NOMO-1 treated with dmso at 0.1 percent for 144 hours (cell line): ENCODE data around the gene HCFC1.

Experiments
- DNase-seq: peaks from one replicate; lab custom pipeline; 2025; ENCODE audit not compliant: unreplicated experiment; lab: John Stamatoyannopoulos, UW

HCFC1 gene

DNA sequence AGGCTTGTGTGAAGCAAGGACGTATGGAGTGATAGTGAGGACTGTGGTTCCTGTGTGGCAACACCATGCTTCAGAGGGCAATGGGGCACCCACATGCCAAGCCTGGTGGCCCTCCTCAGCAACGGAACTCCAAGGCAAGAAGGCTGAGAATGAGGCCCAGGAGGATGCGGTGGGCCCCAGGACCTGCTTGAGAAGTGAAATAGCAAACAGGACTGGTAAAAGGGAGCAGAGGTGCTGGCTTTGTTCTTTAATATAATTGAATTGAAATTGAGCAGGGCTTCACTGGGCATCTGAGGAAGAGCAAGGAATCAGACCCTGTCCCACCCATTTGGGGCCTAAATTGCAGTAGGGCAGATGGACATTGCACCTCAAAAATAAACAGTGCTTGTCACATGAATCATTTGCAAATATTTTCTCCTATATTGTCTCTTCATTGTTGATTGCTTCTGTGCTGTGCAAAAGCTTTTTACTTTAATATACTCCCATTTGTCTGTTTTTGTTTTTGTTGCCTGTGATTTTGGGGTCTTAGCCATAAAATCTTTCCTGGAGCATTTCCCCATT lies 3.2 kb upstream of the HCFC1 start:
- no peak for DNase-seq

DNA sequence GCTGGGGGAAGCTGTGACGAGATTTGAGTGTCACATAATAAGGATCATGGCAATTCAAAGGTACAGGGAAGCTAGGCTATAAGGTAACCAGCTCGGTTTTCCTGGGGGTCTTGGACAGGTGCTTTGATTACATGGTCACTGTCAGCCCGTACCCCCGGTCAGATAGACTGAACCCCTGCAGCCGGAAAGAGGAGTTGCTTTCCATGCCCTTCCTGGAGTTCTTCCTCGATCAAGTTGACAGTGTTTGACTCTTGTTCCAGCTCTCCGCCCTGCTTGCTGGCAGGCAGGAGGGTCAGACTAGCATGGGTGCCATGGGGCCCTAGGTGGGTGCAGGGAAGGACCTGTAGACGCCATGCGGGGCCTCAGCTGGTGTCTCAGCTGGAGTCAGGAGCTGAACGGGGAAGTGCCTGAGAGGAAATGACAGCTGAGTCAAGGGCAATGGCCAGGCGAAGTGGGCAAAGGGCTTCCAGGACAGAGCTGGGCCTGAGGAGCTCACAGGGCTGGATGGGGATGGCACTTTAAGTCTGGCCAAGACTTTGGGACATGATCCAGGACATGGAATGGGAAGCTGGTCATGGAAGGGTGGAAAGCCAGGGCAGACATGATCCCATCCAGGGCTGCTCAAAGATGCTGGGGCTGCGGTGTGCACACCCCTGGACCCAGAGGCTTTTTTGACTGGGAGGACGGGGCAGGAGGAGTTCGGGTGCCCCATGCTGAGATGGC lies 2.5 kb upstream of the HCFC1 start:
- DNase-seq: no peak

DNA sequence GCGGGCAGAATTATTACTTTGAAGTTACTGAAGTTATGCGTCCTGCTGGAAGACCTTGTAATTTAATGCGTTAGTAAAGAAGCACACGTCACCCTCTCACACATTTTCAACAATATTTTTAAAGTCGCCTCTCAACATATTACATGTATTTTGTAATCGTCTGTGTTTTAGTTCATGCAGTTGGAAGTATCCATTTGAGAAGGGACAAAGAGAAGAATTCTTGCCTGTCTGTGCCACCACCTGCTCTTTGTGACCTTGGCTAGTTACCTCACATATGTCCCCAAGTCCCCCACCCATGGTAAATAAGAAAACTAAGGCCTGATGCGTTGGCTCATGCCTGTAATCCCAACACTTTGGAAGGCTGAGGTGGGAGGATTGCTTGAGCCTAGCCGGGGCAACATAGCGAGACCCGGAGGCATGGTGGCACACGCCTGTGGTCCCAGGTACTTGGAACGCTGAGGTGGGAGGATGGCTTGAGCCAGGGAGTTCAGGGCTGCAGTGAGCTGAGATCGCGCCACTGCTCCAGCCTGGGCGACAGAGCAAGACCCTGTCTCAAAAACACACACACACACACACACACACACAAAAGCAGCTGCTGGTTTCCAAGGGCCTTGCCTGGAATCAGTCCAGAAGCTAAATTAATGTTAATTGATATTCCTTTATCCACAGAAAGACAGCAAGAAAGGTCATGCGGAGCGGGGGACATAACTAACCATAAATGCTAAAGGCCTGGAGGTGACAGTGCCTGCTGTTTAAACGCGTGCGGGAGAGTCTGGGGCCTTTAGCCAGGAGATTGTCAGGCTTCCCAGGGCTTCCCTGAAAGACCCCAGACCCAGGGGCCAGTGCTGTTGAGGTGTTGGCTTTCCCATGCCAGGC lies 1.7 kb upstream of the HCFC1 start:
- no peak for DNase-seq

DNA sequence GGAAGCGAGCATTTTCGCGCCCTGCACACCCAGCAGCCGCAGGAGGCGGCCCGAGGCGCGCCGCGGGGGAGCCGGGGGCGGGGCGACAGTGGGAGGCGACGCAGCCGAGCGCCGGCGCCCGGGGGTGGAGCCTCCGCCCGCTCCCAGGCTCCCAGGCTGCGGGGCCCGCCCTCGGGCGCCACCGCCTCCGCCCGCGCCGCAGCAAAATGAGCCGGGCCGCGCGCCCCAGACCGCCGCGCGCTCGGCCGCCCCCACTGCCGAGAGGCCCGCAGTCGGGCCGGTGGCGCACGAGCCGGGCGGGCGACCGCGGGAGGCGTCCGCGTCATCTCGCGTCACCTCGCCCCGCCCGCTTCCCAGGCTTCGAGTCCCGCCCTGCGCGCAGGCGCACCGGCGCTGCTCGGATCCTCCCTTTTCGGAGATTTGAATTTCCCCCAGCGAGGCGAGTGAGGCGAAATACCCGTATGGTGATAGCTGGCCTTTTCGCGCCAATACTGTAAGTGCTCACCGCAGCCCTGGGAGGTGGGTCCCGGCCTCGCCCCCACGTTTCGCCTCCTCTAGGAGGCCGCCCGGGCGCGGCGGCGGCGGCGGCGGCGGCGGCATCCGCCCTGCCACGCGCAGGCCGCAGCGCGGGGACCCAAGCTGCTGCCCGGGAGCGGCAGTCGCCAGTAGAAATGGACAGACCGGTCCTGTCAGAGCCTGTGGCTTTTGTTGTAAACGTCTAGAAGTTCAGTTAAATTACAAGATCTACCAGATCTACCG lies 929 bp upstream of the HCFC1 start, which contains the start of gene TMEM187:
Gene TMEM187, plus strand, starts transcription at position 387 of the 759 bp plus-strand sequence. CDS start 9,309 bp downstream, outside the sequence.
- peak; percentile 86 for DNase-seq

DNA sequence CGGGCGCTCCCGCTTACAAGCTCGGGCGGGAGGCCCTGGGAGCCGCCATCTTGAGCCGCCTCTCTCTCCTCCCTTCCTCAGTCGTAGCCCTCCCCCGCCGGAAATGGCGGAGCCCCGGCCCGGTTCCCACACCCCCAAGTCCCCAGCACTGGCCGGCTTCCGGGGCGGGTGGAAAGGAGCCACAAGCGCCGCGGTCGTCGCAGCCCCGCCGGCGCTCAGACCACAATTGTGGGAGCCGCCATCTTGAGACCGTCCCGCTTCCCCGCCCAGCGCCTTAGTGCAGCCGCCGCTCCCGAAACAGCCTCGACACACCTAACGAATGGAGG lies 531 bp downstream of the HCFC1 start:
- peak; percentile 86 for DNase-seq

DNA sequence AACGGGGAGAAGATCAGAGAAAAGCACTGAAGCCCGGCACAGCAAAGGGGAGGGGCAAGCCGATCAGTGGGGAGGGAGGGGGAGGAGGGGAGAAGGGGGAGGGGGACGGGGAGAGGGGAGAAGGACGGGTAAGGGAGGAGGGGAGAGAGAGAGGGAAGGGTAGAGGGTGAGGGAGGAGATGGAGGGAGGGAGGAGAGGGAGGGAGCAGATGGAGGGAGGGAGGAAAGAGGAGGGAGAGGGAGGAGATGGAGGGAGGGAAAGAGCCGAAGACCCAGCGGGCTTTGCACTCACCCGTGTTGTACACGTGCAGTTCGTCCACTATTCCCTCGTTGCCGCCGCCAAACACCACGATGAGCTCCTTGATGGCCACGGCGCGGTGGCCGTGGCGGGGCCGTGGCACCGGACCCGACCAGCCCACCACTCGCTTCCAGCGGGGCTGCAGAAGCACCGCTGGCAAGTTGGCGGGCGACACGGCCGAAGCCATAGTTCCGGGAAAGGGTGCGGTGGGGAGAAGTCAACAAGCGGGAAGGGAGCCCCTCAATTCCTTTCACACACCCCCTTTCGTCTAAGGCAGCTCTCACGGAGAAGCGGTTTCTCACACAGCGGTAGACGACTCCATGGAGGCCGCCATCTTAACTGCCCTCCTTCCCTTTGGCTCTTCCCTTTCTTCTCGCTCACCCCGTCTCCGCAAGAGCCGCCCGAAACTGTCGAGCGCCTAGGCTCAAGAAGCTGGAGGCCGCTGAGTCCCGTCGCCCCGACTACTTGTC lies 1.1 kb downstream of the HCFC1 start:
- DNase-seq: peak; percentile 36

DNA sequence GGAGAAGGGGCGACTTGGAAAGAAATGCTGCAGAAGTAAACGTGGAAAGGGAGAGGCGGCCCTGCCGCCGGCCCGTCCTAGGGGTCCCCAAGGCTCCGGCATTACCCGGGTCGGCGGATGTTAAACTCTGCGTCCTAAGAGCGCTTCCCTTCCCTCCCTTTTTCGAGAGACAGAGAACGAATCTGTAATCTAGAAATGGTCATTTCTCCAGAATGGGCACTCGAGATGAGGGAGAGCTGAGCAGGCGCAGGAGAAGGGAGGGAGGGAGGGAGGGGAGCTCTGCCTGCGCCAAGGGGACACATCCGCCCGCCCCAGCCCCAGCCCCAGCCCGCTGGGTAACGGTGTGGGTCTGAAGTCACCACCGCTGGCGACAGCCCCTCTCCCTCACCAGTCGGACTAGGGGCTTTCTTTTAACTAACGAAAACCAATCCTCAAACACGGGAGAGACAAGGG lies 1.7 kb downstream of the HCFC1 start:
- DNase-seq: no peak

DNA sequence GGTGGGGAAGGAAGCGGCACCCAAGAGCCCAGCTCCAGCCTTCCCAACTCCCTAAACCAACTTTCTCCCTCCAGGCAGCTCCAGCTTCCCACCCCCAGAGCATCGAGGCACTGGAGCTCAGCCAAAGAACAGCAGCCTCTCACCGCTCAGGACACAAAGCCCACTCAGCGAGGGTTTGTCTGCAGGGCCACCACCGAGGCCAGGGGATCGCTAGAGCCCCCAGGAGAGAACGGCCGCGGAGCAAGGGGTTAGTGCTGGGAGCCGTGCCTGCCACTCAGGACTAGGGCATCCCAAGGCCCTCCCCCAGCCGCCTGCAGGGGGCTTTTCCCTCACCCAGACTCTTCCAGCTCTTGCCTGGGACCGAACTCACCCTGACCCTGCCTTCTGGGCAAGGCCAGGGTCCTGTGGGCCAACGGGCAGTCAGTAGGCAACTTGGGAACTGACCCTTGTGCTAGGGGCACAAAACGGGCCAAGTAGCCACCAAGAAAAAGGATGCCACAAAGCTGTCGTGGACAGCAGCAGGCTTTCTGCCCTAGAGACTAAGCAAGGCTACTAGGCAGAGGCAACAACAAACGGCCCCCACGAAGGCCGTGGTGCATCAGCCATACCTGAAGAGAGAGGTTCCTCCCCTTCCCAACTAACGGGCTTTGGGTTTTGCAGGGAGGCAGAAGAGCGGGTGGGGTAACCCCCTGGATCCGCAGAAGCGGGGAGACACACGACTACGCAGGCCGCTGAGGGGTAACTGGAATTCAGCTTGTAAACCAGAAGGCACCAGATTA lies 2.3 kb downstream of the HCFC1 start:
- no peak for DNase-seq

DNA sequence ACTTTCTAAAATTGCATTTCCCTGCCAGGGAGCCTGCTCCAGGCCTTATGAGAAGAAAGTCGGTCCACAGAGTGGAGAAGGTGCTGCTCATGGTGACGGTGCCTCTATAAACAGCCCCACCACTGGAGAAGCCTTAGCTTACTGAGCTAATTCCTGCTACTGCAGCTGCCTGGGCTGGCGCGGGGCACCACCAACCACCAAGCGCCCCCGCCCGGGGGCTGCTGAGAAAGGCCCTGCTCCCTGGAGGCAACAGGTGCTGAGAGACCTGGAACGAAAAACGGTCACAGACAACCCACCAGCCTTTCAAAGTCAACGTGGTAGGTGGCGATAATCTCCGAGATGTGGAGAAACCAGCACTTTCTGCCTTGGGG lies 2.9 kb downstream of the HCFC1 start:
- no peak for DNase-seq

DNA sequence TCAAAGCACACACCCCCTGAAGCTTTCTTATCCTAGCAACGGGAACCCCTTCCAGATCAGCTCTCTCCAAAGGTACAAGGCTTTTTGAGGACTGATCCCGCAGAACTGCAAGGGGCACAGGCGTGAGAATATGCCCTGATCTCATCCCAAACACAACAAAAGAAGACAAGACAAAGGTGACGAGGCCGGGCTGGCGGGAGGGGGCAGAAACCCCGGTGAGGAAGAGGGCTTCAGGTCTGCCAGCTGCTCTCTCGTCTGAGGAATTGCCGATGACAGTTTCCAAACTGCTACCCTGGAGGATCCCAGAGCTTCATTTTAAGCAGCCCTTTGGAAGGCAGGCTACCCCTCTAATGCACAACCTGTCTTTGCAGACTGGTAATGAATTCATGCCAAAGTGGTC lies 3.4 kb downstream of the HCFC1 start:
- no peak for DNase-seq

DNA sequence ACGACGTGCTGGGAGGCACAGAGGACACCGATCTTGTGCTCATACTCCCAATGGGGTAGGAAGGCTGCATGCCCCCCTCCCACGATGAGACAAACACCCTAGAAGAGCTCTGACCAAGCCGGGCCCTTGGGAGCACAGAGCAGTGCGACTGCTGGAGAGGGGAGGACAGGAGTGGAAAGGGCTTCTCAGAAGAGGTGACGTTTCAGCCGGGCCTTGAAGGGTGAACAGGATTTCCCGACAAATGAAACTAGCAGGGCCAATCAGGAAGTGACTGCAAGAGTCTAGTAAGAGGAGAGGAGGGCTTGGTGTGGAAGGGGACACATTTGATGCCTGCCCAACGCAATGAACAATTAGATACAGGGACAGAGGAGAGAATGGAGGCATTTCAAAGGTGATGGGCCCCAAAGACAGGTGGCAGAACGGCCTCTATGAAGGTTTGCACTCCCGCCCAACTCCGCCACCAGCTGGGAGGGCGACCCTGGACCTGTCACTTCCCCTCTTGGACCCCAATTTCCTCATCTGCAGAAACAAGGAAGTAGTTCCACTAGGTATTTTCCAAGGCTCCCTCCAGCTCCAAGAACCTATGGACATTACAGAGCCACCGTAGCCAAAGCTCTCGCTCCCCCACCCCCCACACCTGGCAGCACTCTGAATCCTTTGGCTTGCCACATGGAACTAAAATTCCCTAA lies 3.9 kb downstream of the HCFC1 start:
- no peak for DNase-seq

DNA sequence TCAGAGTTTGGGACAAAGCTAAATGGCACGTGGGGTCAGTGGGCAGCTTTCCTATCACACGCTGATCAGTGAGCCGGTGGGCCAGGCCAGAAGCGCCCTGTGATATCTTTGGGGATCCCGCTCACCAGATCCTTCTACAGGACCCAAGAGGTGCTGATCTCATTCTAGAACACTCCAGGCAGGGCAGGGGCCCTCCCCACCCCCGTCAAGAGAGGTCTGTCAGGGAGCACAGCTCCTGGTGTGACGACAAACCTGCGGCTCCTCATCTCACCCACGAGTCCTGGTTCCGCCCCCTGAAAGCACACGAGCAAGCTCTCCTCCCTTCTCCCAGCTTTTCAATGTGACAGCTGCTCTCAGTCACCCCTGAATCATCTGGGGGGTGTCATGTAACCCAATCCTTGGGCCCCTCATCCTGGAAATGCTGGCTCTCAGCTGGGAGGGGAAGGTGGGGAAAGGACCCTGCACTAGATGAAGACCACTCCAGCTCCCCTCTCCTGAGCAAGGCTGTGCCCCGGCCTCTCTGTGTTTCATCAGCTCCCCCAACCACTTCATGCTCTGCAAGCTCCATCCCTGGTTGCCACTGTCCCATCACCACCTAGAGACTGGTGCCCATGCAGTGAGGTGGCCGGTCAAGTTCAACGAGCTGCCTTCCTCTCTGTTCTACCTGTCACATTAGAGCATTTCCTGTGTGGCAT lies 4.6 kb downstream of the HCFC1 start:
- no peak for DNase-seq

DNA sequence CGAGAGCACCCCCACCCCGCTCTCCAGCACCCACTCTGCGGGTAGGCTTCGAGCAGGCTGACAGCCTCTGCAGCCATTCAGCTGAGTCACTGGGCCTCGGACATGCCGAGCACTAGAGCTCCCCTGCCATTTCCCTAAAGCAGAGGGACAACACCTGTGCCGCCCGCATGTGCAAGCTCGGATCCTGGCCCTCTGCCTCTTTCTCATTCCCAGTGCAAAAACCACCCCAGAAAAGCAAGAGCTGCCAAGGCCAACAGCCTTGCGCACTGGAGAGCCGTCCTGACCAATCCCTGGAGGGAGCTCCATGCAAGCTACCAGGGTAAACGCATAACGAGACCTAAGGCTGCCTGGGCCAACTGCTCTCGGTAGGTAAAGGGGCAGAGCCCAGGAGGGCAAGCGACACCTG lies 5.3 kb downstream of the HCFC1 start:
- DNase-seq: no peak

DNA sequence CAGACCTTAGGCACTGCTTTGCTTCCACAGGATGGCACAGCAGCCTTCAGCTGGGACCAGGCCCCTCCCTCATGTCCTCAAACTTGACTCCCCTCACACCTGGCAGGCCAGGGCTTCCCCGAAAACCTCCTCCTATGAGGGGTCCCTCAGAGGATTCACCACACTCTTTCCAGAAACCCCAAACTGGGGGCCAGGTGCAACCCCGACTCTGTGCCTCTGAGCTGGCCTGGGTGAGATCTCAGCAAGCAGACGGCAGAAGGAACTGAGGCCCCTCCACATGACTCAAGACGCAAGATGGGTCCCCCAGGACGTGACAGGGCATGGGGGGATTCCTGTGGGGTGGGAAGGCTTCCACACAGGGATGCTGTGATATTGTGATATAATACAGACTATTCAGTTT lies 6.2 kb downstream of the HCFC1 start:
- no peak for DNase-seq

DNA sequence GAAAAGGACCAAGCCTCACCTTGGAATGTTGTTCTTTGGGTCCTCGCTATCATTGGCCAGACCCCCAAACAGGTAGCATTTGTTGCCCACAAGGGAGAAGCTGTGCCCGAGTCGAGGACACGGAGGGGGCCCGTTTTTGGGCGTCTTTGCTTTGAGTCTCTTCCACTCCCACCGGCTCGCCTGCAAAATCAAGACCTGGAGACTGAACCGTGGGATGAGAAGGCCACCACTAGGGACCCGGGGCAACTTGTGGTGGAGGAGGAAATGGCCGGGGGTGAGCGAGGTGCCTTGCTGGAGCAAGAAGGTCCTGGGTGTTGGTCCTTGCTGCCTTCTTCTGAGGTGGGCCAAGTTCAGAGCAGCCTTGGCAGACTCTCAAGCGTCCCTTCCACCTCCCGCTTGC lies 7.5 kb downstream of the HCFC1 start:
- DNase-seq: no peak

DNA sequence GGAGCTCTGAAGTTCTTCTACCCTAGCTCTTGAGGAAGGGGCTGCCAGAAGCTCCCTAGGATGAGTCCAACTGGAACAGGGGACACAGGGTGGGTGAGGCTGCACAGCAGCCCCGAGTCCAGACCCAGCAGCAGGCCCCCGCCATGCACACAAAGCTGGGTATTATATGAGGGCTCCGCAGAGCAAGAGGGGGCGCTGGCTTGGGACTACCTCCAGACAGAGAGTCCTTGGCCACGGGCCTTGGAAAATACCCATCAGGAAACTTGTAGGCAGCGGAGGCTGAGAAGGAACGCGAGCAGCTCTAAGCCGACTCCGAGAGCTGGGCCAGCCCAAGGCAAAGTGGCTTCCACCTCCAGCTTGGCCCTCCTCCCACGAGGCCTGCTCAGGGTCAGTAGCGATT lies 8.1 kb downstream of the HCFC1 start:
- no peak for DNase-seq

DNA sequence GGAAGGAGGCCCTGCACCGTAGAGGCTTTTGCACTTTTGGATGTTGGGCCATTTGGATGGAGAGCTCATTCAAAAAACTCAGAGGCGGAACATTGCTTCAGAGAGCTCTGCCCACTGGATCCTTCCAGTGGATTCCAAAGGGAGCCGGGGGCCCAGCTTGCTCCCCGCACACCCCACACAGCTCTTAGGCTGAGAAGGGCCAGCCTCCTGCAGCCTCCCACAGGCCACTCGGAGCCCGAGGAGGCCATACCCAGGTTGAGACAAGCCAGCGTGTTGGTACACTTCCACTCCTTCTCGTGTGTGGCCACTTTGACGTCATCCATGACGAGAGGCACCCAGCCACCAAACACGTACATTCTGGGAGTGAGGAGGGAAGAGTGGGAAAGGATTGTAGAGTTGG lies 10.3 kb downstream of the HCFC1 start:
- no peak for DNase-seq

DNA sequence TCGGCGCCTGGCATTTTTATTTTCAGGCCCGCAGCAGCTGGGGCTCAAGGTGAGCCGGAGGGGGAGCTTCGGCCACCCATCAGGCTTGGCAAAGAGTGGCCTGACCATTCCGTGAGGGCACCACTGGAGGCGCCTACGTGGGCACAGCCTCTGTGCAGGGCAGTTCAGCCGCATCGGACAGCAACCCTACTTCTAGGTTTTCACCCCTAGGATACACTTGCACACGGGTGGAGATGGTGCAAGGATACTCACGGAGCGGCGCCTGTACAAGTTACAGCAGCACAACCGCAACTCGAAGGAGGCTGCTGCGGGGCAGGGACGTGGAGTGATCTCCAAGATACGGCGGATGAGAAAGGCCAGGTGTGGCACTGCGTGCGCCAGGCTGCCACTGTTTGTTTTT lies 10.8 kb downstream of the HCFC1 start:
- no peak for DNase-seq

DNA sequence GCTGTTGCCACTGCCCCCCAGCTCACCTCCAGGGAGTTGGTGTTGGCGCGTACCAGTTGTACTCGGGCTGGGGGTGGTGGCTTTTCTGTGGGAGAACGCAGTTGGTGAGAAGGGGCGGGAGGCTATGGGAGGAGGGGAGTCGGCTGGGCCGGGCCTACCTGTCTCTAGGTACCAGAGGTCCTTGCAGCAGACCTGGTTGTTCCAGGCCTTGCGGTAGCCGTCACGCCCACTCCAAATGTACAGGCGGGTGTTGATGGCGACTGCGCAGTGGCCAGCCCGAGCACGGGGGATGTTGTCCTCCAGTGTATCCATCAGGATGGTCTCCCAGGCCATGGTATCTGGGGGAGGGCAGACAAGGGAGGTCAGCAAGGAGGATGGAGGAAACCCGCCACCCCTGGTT lies 11.5 kb downstream of the HCFC1 start:
- no peak for DNase-seq
